ENCODE results near the gene PLET1.

- TF ChIP-seq, protein P1, sequence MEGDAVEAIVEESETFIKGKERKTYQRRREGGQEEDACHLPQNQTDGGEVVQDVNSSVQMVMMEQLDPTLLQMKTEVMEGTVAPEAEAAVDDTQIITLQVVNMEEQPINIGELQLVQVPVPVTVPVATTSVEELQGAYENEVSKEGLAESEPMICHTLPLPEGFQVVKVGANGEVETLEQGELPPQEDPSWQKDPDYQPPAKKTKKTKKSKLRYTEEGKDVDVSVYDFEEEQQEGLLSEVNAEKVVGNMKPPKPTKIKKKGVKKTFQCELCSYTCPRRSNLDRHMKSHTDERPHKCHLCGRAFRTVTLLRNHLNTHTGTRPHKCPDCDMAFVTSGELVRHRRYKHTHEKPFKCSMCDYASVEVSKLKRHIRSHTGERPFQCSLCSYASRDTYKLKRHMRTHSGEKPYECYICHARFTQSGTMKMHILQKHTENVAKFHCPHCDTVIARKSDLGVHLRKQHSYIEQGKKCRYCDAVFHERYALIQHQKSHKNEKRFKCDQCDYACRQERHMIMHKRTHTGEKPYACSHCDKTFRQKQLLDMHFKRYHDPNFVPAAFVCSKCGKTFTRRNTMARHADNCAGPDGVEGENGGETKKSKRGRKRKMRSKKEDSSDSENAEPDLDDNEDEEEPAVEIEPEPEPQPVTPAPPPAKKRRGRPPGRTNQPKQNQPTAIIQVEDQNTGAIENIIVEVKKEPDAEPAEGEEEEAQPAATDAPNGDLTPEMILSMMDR (optimal IDR thresholded peaks at IDR 0.05 in 1 of 3, IDR thresholded peaks at IDR 0.05 in 1 of 3, conservative IDR thresholded peaks at IDR 0.05 in 1 of 3; ENCODE audit: extremely low read depth in 1 of 3, insufficient read depth in 2 of 3, low read length in 3 of 3): no peak
- TF ChIP-seq EZH2 (IDR thresholded peaks at IDR 0.05; ENCODE audit: low read length): no peak
Observed at GRCh38 chr11:112292785-112293407, 32.2 kb upstream of the PLET1 start.

Data from keratinocyte (primary cell).